Measurements from ENCODE around the gene CACNB2. TPM values are rescaled to one million over a fixed set of nuclear protein-coding genes. Genes with fewer than 3 reads are reported as not detected.

The CACNB2 gene
- total RNA-seq, 2 donors from 2014 or later, result 12.5 to 12.7 TPM

- DNase-seq, result no peak
- WGBS, 2 donors, result 68 to 87% methylated on average over 1 of the region's 1 CpG
- no peak for TF ChIP-seq POLR2A (IDR thresholded peaks at IDR 0.05)
- no peak for TF ChIP-seq CTCF (IDR thresholded peaks at IDR 0.05)
- intact Hi-C loops (cut with DNase I), result no loop called here
- no peak overlapping the region for H3K4me3 ChIP-seq
- no peaks in the 10 kb centered on the region for H3K4me1 ChIP-seq
- no peaks in the 10 kb centered on the region for H3K27me3 ChIP-seq
- no peak overlapping the region for H3K27ac ChIP-seq
- ATAC-seq, result no peak
- no peaks in the 10 kb centered on the region for H3K9me3 ChIP-seq
- no peaks in the 10 kb centered on the region for H3K36me3 ChIP-seq (replicated peaks in 1 of 2; ENCODE audit: insufficient read depth in 1 of 2, low read depth in 2 of 2)
Observed at GRCh38 chr10:18113881-18114280, 26.3 kb upstream of the CACNB2 start.

GRCh38 chr10:18117276-18117675 lies 22.9 kb upstream of the CACNB2 start:
- 73 to 83% methylated on average over 2 of the region's 2 CpGs for WGBS, 2 donors
- Histone ChIP-seq H3K4me1 (no peaks in the 10 kb centered on the region), H3K9me3 (no peaks in the 10 kb centered on the region), H3K4me3 (no peak overlapping the region), H3K27ac (no peak overlapping the region), H3K36me3 (replicated peaks in 1 of 2; ENCODE audit: insufficient read depth in 1 of 2, low read depth in 2 of 2) (no peaks in the 10 kb centered on the region), H3K27me3 (no peaks in the 10 kb centered on the region)
- TF ChIP-seq POLR2A (IDR thresholded peaks at IDR 0.05) (no peak), CTCF (IDR thresholded peaks at IDR 0.05) (no peak)
- ATAC-seq, result no peak
- intact Hi-C loops (cut with DNase I), result no loop called here
- DNase-seq, result no peak

GRCh38 chr10:18122753-18123152 lies 17.5 kb upstream of the CACNB2 start:
- H3K27me3 ChIP-seq, result no peaks in the 10 kb centered on the region
- 56 to 71% methylated on average over 3 of the region's 3 CpGs for WGBS, 2 donors
- H3K36me3 ChIP-seq (replicated peaks in 1 of 2; ENCODE audit: insufficient read depth in 1 of 2, low read depth in 2 of 2), result no peaks in the 10 kb centered on the region
- ATAC-seq (no peak), DNase-seq (no peak)
- no peaks in the 10 kb centered on the region for H3K9me3 ChIP-seq
- no peak overlapping the region for H3K4me3 ChIP-seq
- no peak overlapping the region for H3K27ac ChIP-seq
- H3K4me1 ChIP-seq, result no peaks in the 10 kb centered on the region
- TF ChIP-seq POLR2A (IDR thresholded peaks at IDR 0.05), result no peak
- intact Hi-C loops (cut with DNase I), result no loop called here

- Histone ChIP-seq H3K36me3 (replicated peaks in 1 of 2; ENCODE audit: insufficient read depth in 1 of 2, low read depth in 2 of 2) (no peaks in the 10 kb centered on the region), H3K27ac (no peak overlapping the region), H3K4me3 (no peak overlapping the region), H3K4me1 (no peaks in the 10 kb centered on the region), H3K27me3 (no peaks in the 10 kb centered on the region), H3K9me3 (no peaks in the 10 kb centered on the region)
- no peak for DNase-seq
- ATAC-seq, result no peak
- intact Hi-C loops (cut with DNase I), result no loop called here
- TF ChIP-seq POLR2A (IDR thresholded peaks at IDR 0.05), result no peak
- TF ChIP-seq CTCF (IDR thresholded peaks at IDR 0.05), result no peak
- 66 to 76% methylated on average over 3 of the region's 3 CpGs for WGBS, 2 donors
Observed at GRCh38 chr10:18133046-18133445, 7.2 kb upstream of the CACNB2 start.

GRCh38 chr10:18134509-18134908 lies 5.7 kb upstream of the CACNB2 start:
- ATAC-seq, result no peak
- Histone ChIP-seq H3K27ac (no peak overlapping the region), H3K4me1 (peaks cover 2% of the 10 kb centered on the region), H3K4me3 (no peak overlapping the region), H3K9me3 (no peaks in the 10 kb centered on the region), H3K27me3 (no peaks in the 10 kb centered on the region), H3K36me3 (replicated peaks in 1 of 2; ENCODE audit: insufficient read depth in 1 of 2, low read depth in 2 of 2) (no peaks in the 10 kb centered on the region)
- DNase-seq, result no peak
- TF ChIP-seq CTCF (IDR thresholded peaks at IDR 0.05) (no peak), POLR2A (IDR thresholded peaks at IDR 0.05) (no peak)
- intact Hi-C loops (cut with DNase I), result no loop called here
- WGBS, 2 donors, result 80 to 88% methylated on average over 8 of the region's 8 CpGs
